Fibroblast of the aortic adventitia (primary cell): Measurements from ENCODE around the gene SPRY1. TPM values are rescaled to one million over a fixed set of nuclear protein-coding genes. Genes with fewer than 3 reads are reported as not detected.

ENCODE experiments used
- DNase-seq: peaks from one replicate; pipeline ENCODE4 v3.0.0-alpha.2; 2010; ENCODE audit warnings: low read depth
- H3K4me3 ChIP-seq: 2 replicates; pipeline ENCODE4 v1.5.1; 2011; ENCODE audit warnings: low read depth, mild to moderate bottlenecking, control low read depth, low read length, moderate library complexity
- CTCF ChIP-seq: IDR thresholded peaks from 2 replicates; pipeline ENCODE4 v1.5.1; 2011; ENCODE audit warnings: mild to moderate bottlenecking, low read length, control low read depth, inconsistent platforms; ENCODE audit not compliant: insufficient read depth
- total RNA-seq: library from RNA; depleted of rRNA; stranded (reverse); fragments of >200 nt; gene quantifications from 2 replicates; pipeline ENCODE4 v1.2.3, GENCODE V29; 2012; ENCODE audit warnings: low replicate concordance

Gene SPRY1
- total RNA-seq, 1 donor: 33.0 TPM

- DNase-seq: peak; percentile 44
- H3K4me3 ChIP-seq: no peak overlapping the region
- TF ChIP-seq CTCF: no peak
Measured at GRCh38 chr4:123386609-123387008, 10.0 kb upstream of the SPRY1 start.

- DNase-seq: peak; percentile 59
- TF ChIP-seq CTCF: peak; percentile 49
- H3K4me3 ChIP-seq: no peak overlapping the region
Measured at GRCh38 chr4:123390846-123391456, 5.6 kb upstream of the SPRY1 start.

- DNase-seq: no peak
- no peak overlapping the region for H3K4me3 ChIP-seq
- TF ChIP-seq CTCF: no peak
Measured at GRCh38 chr4:123393721-123394120, 2.9 kb upstream of the SPRY1 start.

- H3K4me3 ChIP-seq: peak overlapping the region; percentile 69
- peak; percentile 52 for DNase-seq
- TF ChIP-seq CTCF: no peak
Measured at GRCh38 chr4:123397144-123398065, 810 bp downstream of the SPRY1 start.

GRCh38 chr4:123398066-123398852, 1.7 kb downstream of the SPRY1 start:
- peak overlapping the region; percentile 69 for H3K4me3 ChIP-seq
- peak; percentile 49 for TF ChIP-seq CTCF
- peak; percentile 57 for DNase-seq

GRCh38 chr4:123398853-123399626, 2.4 kb downstream of the SPRY1 start:
- H3K4me3 ChIP-seq: peak overlapping the region; percentile 69
- DNase-seq: peak; percentile 86
- peak; percentile 38 for TF ChIP-seq CTCF
